GM19324 (cell line): ENCODE results near the gene NCDN.
A peak's percentile ranks its signal among the peaks of the same experiment; 100 is the strongest.

Experiments
- ATAC-seq: cut with Tn5 transposase; IDR thresholded peaks from one replicate; pipeline ENCODE4 v1.9.1; 2021; ENCODE audit warnings: mild to moderate bottlenecking, moderate library complexity; ENCODE audit not compliant: unreplicated experiment, low FRiP score

NCDN gene

GRCh38 chr1:35554266-35555211 is 3.1 kb upstream of the NCDN start:
- ATAC-seq, result no peak

GRCh38 chr1:35555212-35555584 is 2.4 kb upstream of the NCDN start:
- ATAC-seq, result no peak

- ATAC-seq, result no peak
Observed at GRCh38 chr1:35555601-35556477, 1.8 kb upstream of the NCDN start.

- ATAC-seq, result no peak
Observed at GRCh38 chr1:35556484-35557117, 998 bp upstream of the NCDN start.

DNA sequence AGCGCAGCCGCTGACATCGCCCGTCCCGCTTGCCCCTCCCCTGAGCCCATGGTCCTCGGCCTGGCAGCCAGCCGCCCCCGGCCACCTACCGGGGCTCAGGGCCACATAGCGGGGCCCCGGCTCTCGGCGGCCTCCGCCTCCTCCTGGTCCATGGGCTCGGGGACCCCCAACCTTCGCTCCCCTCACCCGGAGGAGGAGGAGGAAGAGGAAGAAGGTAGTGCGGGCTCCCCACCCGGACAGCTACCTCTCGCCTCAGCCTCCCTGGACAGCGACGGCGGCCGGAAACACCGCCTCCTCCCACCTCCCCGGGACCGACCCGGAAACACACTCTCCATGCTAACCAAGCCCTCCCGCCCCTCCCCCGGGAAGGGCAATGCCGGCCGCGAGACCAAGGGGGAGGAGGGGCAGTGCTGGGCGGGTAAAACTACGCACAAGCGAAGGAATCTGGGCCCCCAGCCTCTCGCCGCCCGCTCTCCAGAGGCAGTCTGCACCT is 435 bp upstream of the NCDN start, which contains the start of gene KIAA0319L:
TSS of gene KIAA0319L (minus strand) at position 286 of the 493 bp plus-strand sequence. CDS start 2,912 bp downstream, outside the sequence.
- ATAC-seq, result peak; percentile 77

DNA sequence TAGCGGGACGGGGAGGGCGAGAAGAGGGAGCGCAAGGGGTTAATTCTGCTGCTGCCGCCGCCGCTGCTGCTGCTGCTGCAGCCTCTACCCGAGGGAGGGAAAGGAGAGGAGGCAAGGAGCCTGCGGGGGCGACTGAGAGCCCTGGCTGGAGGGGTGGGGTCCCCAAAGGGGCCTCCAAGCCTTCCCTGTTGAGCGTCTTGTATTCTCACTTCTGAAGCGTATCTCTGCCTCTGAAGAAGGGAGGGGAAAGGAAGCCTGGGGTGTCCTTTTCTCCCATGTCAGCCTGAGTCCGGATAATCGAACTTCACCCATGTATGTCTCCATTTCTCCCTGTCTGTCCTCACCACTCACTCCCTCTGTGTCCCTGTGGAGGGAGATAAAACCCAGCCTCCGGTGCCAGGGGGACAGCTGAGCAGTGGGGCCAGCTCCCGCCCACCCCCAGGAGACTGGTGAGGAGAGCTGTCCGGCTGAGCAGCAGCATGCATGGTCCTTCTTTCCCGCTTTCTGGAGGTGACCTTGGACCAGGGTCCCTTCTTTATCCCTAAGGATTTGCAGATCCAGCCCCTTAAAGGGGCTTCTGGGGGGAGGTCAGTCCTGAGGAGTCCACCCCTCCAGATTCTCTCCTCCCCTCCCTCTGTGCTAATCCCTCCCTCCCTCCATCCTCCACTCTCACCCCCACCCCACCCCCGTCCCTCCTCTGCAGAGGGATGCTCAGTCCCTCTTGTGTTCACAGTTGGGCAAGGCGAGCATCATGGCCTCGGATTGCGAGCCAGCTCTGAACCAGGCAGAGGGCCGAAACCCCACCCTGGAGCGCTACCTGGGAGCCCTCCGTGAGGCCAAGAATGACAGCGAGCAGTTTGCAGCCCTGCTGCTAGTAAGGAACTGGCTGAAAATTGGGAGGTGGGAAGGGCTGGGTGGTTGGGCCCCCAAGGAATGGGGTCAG is 1.0 kb downstream of the NCDN start:
- no peak for ATAC-seq

- ATAC-seq, result no peak
Observed at GRCh38 chr1:35559317-35559944, 1.8 kb downstream of the NCDN start.

- ATAC-seq, result no peak
Observed at GRCh38 chr1:35560256-35561225, 2.9 kb downstream of the NCDN start.

GRCh38 chr1:35561297-35561971 is 3.8 kb downstream of the NCDN start:
- no peak for ATAC-seq

GRCh38 chr1:35561972-35562680 is 4.5 kb downstream of the NCDN start:
- no peak for ATAC-seq

DNA sequence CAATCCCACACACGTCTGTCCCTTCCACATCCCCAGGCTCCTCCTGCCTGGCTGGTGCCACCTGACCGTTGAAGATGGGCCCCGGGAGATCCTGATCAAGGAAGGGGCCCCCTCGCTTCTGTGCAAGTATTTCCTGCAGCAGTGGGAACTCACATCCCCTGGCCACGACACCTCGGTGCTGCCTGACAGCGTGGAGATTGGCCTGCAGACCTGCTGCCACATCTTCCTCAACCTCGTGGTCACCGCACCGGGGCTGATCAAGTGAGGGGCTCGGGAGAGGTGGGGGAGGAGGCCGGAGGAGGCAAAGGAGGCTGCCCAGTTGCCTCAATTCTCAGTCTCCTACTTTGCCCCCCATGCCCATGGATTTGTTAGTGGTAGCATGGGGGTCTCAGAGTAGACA is 5.6 kb downstream of the NCDN start:
- ATAC-seq, result no peak

DNA sequence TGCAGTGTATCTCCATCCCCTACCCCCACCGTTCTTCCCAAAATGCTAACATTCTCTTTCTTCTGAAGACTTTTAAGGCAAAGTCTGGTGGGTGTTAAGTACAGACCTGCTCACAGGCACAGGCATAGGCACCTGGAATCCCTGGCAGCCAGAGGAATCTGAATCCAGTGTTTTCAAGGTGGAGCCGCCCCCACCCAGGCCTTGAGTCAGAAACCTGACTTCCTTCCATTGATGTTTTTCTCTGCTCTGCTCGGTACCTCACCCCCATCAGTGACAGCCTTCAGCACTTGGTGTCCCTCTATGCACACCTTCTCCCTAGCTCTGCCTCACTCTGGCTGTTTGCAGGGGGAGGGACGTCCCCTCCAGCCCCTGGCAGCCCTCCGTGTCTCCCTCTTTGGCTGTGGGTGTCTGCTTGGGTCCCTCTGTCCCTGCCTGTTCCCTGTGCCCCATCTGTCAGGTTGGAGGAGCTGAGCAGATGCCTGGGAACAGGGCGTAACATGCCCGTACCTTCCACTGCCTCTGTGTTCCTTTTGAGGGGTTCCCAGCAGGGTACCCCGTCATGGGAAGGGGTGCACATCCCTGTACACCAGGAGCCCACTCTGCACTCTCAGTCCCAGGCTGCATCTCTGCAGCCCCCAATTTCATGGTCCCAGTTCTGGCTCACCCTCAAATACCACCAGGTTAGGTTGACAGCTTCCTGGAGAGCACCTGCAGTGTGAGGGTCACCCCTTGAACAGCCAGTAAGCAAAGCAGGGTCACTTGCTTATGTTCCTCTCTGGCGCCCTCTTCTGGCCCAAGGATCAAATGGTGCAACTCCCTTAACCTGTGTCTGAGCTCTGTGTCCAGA is 6.7 kb downstream of the NCDN start:
- no peak for ATAC-seq

- no peak for ATAC-seq
Observed at GRCh38 chr1:35564884-35565741, 7.5 kb downstream of the NCDN start.

- no peak for ATAC-seq
Observed at GRCh38 chr1:35565742-35566133, 8.1 kb downstream of the NCDN start.

- ATAC-seq, result no peak
Observed at GRCh38 chr1:35567947-35568558, 10.5 kb downstream of the NCDN start.
